Upper lobe of right lung (tissue), 1 donor: ENCODE results near the gene CCNA2. TPM values are rescaled to one million over a fixed set of nuclear protein-coding genes. Genes with fewer than 3 reads are reported as not detected.

Source experiments
- ATAC-seq: fragments of 200-7000 bp; cut with Tn5 transposase; one replicate; pipeline ENCODE4 v1.9.1; 2020; ENCODE audit warnings: mild to moderate bottlenecking, moderate library complexity
- DNase-seq: peaks from one replicate; pipeline ENCODE4 v3.0.0-alpha.2; 2020
- H3K27ac ChIP-seq: fragments of 200-600 bp; one replicate; pipeline ENCODE4 v1.8.0; 2022
- H3K27me3 ChIP-seq: fragments of 200-600 bp; one replicate; pipeline ENCODE4 v1.8.0; 2022; ENCODE audit warnings: mild to moderate bottlenecking
- H3K36me3 ChIP-seq: fragments of 200-600 bp; one replicate; pipeline ENCODE4 v1.8.0; 2022
- H3K4me1 ChIP-seq: fragments of 200-600 bp; one replicate; pipeline ENCODE4 v1.8.0; 2022
- H3K4me3 ChIP-seq: fragments of 200-600 bp; one replicate; pipeline ENCODE4 v1.8.0; 2022; ENCODE audit warnings: mild to moderate bottlenecking
- H3K9me3 ChIP-seq: fragments of 200-600 bp; one replicate; pipeline ENCODE4 v1.8.0; 2022
- CTCF ChIP-seq: fragments of 200-600 bp; IDR thresholded peaks from one replicate; pipeline ENCODE4 v1.8.0; 2022; ENCODE audit warnings: antibody characterized with exemption
- intact Hi-C: fragments of 100-400 bp; cut with DNase I; formaldehyde crosslinking; loops from one replicate; pipeline ENCODE4 v1.11.0; 2022
- long read RNA-seq: library from polyadenylated mRNA; unstranded; transcript quantifications from one replicate; pipeline ENCODE4 v2.0.0, GENCODE V29; 2021
- total RNA-seq: library from RNA; stranded (reverse); fragmentation: NEBNext Ultra II Directional; extraction: Animal tissue kit (Norgen Biotek cat#: 25700); gene quantifications from one replicate; pipeline ENCODE4 v1.2.1, GENCODE V29; 2021
- donor health status: DM: no; HTN: yes; CAD: no; lungs with severe emphysema.

CCNA2 gene
- total RNA-seq = 1.2 TPM
- long read RNA-seq, partial matches to known transcripts = 0 of 3 reads
- long read RNA-seq, other reads (novel, unspliced or antisense) = 0 of 3 reads

GRCh38 chr4:121823505-121824170 is at the start of gene CCNA2:
TSS of gene CCNA2 (minus strand) at chr4:121823883. CDS start at chr4:121823628, 255 bp downstream.
- no peak for TF ChIP-seq CTCF
- ATAC-seq (peak; percentile 100), DNase-seq (peak; percentile 96)
- no peaks in the 10 kb centered on the region for H3K9me3 ChIP-seq
- peak within 1 kb of the TSS; percentile 67 for H3K4me3 ChIP-seq
- peak within 1 kb of the TSS; percentile 72 for H3K27ac ChIP-seq
- peaks cover 15% of the 10 kb centered on the region for H3K36me3 ChIP-seq
- peaks cover 6% of the 10 kb centered on the region for H3K4me1 ChIP-seq
- no peaks in the 10 kb centered on the region for H3K27me3 ChIP-seq
- intact Hi-C loops = no loop called here

- no peaks in the 10 kb centered on the region for H3K9me3 ChIP-seq
- TF ChIP-seq CTCF = no peak
- peak; percentile 100 for ATAC-seq
- DNase-seq = peak; percentile 99
- peaks cover 8% of the 10 kb centered on the region for H3K4me1 ChIP-seq
- peak within 1 kb of the TSS; percentile 82 for H3K4me3 ChIP-seq
- H3K36me3 ChIP-seq = no peaks in the 10 kb centered on the region
- H3K27me3 ChIP-seq = no peaks in the 10 kb centered on the region
- intact Hi-C loops = no loop called here
- H3K27ac ChIP-seq = peak within 1 kb of the TSS; percentile 82
Observed at GRCh38 chr4:121869841-121870822, 46.4 kb upstream of the CCNA2 start, which contains the start of gene BBS7. TSS of gene BBS7 (minus strand) at chr4:121870474. CDS start at chr4:121870313, 161 bp downstream.

- TF ChIP-seq CTCF = no peak
- ATAC-seq = no peak
- intact Hi-C loops = no loop called here
- H3K27me3 ChIP-seq = no peaks in the 10 kb centered on the region
- no peak overlapping the region for H3K27ac ChIP-seq
- H3K9me3 ChIP-seq = no peaks in the 10 kb centered on the region
- H3K4me1 ChIP-seq = no peaks in the 10 kb centered on the region
- H3K36me3 ChIP-seq = peaks cover 39% of the 10 kb centered on the region
- no peak overlapping the region for H3K4me3 ChIP-seq
- DNase-seq = no peak
Observed at GRCh38 chr4:121863799-121864198, 40.1 kb upstream of the CCNA2 start.

GRCh38 chr4:121861426-121861825 is 37.7 kb upstream of the CCNA2 start:
- ATAC-seq = no peak
- no peaks in the 10 kb centered on the region for H3K9me3 ChIP-seq
- no peak overlapping the region for H3K27ac ChIP-seq
- no peak for DNase-seq
- H3K4me3 ChIP-seq = no peak overlapping the region
- no peaks in the 10 kb centered on the region for H3K27me3 ChIP-seq
- intact Hi-C loops = no loop called here
- no peaks in the 10 kb centered on the region for H3K4me1 ChIP-seq
- H3K36me3 ChIP-seq = peaks cover 39% of the 10 kb centered on the region
- no peak for TF ChIP-seq CTCF

- Histone ChIP-seq H3K36me3 (peaks cover 39% of the 10 kb centered on the region), H3K9me3 (no peaks in the 10 kb centered on the region), H3K4me3 (no peak overlapping the region), H3K27ac (no peak overlapping the region), H3K27me3 (no peaks in the 10 kb centered on the region), H3K4me1 (no peaks in the 10 kb centered on the region)
- no peak for TF ChIP-seq CTCF
- intact Hi-C loops = no loop called here
- ATAC-seq = no peak
- DNase-seq = no peak
Observed at GRCh38 chr4:121860121-121860520, 36.4 kb upstream of the CCNA2 start.
